Smooth muscle cell of the brain vasculature (primary cell): ENCODE results near the gene ZMIZ1.

Experiments used
- DNase-seq: peaks from one replicate; pipeline ENCODE4 v3.0.0-alpha.2; 2012; ENCODE audit warnings: low read depth, low spot score

The ZMIZ1 gene

DNA sequence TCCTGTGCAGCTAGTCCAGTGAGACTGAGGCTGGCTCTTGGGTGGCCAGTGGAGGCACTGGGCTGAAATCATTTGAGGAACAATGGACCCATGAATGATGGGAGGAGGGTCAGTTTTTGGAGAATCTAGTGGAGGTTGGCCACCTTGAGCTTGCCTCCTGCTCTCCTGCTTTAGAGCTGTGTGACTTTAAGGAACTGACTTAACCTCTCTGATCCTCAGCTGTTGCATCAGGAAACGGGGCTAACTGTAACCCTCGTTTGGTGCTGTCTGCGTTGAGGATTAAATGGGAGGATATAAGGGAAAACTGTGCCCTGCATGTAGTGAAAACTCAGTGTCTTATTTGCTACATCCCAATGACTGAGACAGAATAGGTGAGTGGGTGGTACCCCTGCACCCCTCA, 163.1 kb downstream of the ZMIZ1 start:
- no peak for DNase-seq

DNA sequence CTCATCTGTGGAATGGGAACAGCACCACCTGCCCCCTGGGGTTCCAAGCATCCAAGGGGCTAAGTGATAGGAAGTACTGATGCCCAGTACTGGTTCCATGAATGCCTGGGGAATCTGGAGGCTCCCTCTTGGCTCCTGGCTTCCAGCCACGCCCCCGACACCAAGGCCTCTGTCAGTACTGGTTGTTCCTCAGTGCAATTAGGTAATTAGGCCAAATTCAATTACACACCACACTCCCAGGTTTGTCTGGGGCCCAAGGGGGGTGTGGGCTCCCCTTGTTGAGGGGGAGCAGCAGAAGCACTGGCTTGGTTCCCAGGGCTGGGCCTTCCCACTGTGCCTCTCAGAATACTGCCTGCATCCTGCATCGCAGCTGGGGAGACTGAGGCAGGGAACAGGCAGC, 164.1 kb downstream of the ZMIZ1 start:
- no peak for DNase-seq

DNA sequence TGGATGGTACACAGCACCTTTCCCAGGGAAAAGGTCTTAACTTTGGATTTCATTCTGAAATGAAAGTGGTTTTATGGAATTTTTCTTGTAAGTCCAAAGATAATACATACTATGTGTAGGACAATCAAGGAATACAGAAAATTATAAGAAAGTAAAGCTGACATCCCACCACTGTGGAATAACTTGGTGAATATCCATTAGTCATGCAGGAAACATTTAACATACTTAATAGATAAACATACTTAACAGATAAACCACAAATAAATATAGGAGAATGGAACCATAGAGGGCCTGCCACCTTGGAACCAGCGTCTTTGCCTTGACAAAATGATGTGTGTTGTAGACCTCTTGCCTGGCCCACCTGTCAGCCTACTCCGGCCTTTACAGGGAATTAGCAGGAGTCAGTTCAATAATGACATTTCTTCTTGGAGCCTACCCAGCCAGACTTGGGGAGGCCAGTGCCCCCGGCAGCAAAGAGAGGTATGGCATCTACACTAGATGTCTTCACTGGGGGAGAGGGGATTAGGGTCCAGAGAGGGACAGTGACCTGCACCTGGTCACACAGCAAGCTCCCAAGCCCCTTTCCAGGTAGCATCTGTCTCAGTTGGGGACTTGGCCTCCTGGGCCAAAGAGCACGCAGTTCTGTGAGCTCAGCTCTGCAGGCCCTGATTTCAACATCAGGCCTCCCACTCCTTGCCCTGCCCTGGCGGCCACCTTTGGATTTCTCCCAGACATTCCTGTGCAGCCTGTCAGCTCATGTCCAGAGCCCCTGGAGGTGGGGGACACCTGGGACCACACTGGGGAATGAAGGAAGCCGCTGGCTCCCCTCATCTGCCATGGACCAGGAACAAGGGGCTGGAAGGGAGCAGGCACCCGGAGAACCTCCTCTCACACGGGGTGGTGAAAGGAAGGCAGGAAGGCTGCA, 165.9 kb downstream of the ZMIZ1 start:
- no peak for DNase-seq

DNA sequence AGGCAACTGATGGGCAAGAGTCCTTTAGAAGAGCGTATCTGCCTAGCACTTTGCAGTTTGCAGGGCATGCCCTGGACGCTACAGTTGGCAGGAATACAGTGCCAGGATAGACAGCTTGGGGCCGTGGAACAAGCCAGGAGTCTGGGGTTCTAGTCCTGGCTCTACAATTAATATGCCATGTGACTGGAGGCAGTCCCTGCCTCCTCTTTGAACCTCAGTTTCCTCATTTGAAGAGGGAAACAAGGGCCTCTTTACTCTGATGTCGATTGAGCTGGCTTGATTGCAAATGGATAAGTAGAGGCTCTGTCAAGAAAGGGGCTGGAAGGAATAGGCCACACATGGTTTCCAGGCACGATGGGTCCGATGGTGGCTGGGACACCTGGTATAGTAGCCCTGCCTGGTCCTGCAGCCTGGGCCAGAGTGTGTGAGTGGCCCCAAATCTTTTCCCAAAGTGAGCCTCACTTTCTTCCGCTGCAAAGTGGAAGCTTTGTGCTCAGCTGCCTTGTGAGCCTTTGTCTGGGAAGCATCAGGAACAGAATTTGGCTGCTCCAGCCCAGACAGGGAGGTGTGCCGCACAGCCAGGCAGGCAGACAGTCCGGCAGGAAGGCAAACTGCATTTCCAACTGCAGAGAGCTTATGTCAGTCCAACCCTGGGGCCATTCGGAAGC, 167.1 kb downstream of the ZMIZ1 start:
- DNase-seq: no peak

DNA sequence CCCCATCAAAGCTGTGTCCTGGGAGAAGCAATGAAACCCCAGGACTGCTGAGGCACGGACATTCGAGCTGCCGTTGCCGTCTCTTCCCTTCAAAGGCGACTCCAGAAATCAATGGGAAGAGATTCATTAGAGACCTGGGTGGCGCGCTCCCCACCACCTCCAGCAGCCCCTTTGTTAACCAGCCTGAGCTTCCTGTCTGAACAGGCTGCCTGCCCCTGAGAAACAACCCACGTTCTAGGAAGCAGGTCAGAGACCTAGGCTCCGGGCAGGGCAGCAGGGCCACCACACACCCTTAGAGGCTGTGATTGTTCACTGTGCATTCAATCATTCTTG, 167.6 kb downstream of the ZMIZ1 start:
- DNase-seq: no peak

DNA sequence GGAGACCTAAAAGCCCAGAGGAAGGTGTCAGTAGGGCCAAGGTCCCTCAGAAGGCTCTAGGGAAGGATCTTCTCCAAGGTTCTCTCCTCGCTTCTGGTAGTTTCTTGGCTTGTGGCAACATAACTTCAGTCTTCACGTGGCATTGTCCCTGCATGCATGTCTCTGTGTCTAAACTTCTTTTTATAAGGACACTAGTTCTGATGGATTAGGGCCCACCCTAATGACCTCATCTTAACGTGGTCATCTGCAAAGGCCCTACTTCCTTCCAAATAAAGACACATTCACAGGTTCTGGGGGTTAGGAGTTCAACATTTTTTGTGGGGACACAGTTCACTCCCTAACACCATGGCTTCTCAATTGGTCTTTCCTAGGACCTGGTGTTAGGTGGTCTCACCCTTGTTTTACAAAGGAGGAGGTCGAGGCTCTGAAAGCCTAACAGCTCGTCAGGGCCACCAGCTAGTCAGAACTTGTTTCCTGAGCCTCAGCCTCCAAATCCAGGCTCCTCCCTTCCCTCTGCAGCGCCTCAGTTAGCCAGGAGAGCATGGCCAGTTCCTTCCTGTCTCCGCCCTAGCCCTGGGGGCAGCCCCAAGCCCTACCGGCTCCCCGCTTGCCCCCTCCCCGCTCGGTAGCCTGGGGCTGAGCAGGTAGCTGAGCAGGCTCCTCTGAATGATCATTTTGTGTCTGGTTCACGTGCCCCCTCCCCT, 168.8 kb downstream of the ZMIZ1 start:
- no peak for DNase-seq

DNA sequence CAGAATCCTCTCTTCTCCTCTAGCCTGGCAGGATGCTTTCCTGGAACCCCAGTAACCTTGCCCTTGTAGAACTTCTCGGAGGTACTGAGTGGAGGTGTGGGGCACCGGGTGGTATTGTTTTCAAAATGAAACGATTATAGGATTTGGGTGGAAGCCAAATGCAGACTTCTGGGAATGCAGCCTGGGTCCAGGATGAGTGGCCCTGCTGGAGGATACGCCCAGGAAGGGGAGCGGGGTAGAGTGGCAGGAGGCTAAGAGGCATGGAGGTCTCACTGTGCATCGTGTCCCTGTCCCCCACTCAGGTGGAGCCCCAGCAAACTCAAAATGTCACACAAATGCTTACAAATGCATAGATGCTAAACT, 169.4 kb downstream of the ZMIZ1 start:
- DNase-seq: no peak

DNA sequence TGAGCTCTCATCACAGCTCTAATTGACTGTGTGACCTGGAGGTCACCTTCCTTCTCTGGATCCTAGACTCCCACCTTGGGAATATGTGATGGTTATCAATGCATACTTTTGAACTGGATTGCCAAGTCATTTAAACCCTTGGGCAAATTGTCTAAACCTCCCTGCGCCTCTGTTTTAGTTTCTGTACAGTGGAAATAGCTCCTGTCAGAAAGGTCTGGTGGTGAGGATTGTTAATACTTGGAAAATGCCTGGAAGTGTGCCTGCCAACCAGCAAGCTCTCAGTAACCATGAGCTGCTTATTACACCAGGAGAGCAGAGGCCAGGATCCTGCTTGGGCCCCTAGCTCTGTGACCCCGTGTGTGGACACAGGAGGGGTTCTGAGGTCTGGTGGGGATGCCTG, 169.8 kb downstream of the ZMIZ1 start:
- no peak for DNase-seq

DNA sequence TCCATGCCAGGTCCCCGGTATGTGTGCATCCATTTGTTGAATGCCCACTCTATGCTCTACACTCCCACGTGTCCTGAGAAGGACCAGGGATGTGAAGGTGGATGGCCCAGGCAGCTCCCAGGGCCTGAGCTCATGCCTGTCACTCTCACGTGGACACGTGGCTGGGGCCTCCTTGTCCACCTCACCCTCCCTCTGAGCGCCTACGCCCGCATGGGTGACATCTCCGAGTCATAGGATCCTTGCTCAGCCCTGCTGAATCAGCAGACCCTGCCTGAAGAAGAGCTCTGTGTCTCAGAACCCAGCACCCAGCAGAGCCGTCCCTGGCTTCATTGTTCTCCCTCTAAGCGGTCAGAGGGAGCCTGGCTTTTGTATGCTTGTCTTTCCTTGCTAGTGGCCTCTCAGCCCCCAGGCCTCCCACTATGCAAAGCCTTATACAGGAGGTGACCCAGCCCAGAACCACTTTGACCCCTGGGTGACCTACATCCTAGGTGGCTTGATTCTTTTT, 170.6 kb downstream of the ZMIZ1 start:
- DNase-seq: no peak

DNA sequence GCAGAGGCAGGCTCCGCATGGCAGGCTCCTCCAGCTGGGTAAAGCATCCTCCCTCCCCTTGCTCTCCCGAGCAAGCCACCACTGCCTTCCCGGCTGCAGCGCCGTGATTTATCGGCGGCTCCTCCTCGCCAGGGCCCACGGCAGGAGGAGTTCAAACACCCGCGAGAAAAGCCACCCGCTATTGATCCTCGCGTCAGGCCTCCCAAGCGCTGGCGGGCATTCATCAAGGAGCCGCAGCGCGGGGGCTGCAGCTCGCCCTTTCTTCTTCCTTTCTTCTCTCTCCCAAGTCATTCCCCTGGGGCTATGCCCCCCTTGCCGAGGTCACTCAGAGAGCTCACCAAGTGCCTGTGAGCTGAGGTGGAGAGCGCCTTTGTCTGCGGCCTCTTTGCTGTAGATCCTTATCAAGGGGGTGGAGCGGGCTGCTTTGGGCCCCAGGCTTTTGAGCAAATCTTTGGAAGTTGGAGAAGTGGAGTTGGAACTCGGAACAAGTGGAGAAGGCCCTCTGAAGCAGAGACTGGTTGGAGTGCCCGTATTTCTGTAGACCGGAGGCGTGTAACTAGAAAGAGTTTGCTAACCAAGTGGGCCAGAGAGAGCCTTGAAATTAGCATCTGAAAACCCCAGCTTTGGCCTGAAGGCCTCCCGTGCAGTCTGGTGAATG, 171.3 kb downstream of the ZMIZ1 start:
- no peak for DNase-seq

DNA sequence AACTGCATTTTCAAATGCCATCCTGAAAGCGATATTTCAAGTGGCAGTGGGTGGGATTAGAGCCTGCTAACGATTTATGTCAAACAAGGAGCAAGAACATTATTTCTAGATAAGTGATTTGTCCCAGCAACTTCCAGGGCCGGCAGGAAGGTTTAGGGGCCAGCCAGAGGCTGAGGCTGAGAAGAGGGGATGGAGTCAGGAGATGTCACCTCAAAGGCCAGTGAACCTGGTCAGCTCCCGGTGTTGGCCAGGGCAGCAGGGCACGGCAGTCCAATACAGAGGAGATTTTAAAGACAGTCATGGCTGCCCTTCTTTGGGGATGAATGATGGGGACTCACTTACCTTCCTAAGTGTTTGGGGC, 172.8 kb downstream of the ZMIZ1 start:
- DNase-seq: no peak

DNA sequence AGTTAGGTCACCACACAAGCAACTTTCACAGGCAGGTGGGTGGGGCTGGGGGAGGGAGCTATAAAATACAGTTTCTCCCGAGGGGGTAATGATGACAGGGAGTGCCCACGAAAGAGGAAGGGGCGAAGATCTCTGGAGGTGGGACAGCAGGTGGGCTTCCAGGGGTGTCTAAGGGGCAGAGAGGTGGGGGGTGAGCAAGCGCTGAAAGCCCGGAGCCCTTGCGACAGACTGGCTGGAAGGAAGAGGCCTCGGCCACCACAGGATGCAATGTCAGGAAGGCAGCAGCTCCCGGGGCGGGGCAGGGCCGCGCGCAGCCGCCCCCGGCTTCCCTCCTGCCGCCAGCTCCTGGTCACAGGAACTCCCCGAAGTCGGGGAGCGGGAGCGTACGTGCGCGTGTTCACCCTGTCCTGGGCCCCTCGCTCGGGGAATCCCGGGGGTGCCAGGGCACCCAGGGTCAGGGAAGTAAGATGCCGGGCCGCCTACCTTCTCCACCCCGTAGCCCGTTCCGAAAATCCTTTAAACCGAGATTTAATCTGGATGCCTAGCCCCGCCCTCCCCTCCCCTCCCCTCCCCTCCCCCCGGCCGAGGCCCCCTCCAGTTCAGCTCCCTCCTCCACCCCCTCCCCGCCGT, 173.3 kb downstream of the ZMIZ1 start:
- DNase-seq: no peak

DNA sequence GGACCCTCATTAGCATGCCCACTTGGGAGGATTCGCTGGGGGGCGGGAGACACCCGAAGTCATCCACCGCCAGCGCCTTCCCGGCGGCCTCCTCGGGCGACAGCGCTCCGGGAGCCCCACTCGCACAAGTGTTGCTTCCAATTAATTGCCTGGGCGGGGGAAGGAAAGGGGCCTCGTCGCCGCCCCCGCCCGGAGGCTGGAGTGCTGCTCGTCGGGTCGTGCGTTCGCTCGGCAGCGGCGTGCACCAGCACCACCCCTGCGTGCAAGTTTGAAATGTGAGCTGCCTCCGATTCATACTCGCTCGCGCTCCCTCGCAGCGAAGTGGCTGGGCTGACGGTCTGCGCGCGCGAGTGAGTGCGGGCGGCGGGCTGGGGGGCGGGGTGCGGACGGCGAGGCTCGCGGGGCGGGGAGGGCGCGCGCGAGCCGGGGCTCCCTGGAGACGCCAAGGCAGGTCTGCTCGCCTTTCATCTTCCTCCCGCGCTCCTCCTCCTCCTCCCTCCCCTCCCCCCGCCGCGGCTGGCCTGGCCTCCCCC, 173.9 kb downstream of the ZMIZ1 start:
- no peak for DNase-seq

DNA sequence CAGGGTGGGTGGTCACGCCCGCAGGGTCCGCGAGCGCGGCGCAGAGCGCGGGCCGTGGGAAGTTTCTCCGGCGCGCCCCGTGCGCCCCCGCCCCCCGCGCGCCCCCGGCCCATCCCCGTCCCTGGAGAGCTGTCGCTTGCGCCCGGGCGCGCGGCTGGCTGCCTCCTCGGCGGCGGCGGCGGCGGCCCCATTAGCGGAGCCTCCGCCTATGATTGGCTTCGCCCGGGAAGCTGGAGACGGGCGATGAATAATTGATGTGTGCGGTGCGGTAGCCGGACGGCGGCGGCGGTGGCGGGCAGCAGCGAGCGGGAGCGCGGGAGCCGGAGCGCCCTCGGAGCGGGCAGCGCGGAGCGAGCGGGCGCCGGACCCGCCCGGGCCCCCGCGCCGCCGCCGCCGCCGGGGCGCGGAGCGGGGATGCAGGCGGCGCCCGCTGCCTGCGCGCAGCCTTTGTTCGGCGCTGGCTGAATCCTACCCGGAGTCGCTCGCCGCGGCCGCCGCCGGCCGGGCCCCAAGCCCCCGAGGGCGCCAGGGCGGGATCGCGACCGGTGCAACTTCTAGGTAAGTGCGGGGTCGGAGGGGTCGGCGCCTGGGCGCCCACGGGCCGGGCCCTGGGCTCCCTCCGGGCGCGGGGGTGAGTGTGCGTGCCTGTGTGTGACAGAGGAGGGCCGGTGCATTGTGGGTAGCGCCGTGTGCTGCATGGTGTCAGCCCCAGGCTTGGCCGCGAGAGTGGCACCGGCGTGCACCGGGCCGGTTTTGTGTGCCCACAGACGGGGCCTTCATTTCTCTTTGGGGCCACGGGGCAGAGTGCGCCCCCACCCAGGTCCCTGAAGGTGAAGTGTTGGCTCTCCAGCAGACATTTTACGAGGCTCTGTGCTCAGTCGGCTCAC, 174.7 kb downstream of the ZMIZ1 start:
- no peak for DNase-seq

DNA sequence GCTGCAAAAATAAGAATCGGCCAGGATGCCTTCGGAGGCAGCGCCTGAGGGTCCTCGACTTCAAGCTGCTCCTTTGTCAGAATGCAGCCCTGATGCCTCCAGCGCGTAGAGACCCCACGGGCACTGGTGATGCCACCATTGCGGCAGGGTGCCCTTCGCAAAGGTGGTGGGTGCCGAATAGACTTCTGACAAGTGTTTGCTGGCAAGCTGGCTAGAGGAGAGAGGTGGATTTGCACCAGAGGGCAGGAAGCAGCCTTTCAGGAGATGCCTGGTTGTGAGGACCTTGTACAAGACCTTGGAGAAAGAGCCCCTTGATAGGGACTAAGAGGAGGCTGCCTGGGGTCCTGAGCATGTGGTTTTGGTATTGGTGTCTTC, 175.3 kb downstream of the ZMIZ1 start:
- no peak for DNase-seq

DNA sequence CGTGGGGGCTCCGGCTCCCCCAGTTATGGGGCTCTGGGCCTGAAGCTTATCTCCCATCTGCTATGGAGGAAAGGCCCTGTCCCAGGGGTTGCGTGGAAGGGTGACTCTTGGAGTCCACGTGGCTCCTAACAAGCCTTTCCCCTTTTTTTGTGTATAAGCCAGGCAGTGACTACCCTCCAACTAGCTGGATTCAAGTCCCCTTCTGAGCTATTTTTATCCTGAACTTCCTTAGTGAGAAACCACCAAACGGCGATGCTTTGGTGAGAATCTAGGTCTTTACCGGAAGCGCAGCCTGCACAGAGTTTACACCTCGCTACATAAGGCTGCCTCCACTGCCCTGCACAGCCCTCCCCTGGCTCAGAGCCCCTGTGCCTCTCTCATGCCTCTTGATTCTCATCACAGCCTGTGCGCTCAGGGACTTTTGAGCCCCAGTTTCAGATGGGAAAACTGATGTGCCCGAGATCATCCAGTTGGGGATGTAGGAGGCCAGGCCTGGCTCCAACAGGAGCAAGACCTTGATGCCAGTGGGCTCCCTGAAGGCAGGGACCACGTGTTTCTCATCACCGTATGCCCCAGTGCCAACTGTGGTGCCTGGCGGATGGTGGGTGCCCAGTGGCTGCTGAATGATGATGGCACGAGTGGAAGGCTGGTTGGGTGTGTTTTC, 176.2 kb downstream of the ZMIZ1 start:
- no peak for DNase-seq

DNA sequence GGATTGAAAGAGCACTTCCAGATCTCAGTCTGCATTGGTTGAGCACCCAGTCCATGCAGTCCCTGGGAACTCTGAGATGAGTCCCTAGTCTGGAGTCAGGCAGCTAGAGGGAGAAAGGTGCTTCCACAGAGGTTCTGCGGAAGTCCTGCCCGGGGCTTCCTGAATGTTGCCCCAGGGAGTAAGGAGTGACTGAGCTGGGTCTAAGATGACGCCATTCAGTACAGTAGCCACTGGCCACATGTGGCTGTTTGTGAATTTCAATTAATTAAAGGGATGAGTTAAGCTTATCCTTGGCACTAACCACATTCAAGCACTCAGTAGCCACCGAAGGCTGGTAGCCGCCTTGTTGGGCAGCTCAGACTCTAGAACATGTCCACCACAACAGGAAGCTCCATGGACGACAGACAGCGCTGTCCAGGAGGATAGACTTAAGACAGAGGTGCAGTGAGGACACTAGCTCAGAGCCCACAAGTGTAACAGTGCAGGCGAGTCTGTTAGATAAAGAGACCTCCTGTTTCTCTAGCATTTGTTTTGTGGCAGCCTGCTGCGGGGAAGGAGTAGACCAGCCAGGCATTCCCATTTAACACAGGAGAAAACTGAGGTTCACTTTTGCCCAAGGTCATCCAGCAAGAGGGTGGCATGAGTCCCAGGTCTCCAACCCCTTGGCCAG, 176.9 kb downstream of the ZMIZ1 start:
- no peak for DNase-seq

DNA sequence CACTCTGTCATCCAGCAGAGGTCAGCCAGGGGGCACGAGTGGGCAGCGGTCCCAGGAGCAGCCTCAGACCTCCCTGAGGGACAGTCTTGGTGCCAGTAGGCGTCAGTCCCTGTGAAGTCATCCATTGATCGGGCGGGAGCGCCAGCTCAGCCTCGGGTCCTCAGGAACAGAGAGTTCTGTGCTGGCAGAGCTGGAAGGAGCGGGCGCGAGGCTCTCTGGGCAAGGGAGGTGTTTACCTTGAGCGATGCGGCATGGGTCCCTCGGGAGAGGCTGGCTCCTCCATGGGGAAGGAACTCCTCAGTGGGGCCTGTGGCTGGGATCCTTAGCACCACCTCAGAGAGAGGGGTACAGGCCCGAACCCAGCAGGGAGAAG, 177.4 kb downstream of the ZMIZ1 start:
- DNase-seq: no peak

DNA sequence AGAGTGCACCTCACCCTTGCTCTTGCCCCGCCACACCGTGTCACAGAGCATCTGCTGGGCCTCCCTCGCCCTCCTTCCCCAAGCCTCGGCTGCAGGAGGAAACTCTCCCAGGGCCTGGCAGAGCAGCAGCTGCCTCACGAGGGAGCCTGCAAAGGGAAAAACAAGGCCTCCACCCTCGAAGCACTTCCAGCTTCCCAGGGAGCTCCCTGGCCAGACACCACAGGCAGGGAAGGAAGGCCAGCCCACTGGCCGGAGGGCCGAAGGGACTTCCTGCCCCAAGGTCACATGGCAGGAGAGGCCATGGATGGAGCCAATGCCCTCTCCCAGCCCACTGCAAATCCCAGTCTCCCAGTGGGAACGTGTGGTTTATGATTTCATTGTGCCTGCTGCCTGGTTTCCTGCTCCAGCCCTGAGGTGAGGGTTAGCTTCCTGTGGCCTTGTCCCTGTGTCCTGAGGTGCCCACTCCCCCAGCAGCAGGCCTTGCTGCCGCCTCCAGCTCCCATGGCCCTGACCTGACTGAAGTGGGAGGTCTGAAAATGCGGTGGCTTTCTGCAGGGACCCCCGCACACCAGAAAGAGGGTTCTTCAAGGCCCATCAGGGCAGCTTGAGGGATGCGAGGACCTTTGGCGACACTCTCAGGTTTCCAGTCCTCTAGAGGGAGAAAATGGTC, 178.0 kb downstream of the ZMIZ1 start:
- DNase-seq: no peak
